Measurements from ENCODE around the gene DCXR. TPM values are rescaled to one million over a fixed set of nuclear protein-coding genes. Genes with fewer than 3 reads are reported as not detected.

The DCXR gene
- total and polyA plus RNA-seq, 2 donors (not counting 3 experiments of a cell fraction or from before 2014, with no cell fraction given) = 93.0 to 178 TPM

- H3K9me1 ChIP-seq (replicated peaks; ENCODE audit: control insufficient read depth, extremely low read depth, insufficient read depth, low read length) = no peaks in the 10 kb centered on the region
- intact Hi-C loops (cut with micrococcal nuclease) (loop anchor here (2.0 kb wide), 1 partner anchor 16 kb away; the partner anchor contains the start of gene DCXR), dilution Hi-C loops (cut with MboI; ENCODE audit: extremely low pct_ligation_motif_present, low sequenced_read_pairs) (no loop called here)
- CTCF ChIA-PET = interaction anchor here (1.1 kb wide), 1 partner anchor 16 kb away, joined by 3 read pairs; the partner anchor contains the start of gene DCXR
- H3K36me3 ChIP-seq (ENCODE audit: control insufficient read depth in 2 of 2, extremely low read depth in 1 of 2, insufficient read depth in 2 of 2, low read length in 2 of 2) = peaks cover 12 to 37% of the 10 kb centered on the region in 2 experiments
- no peaks in the 10 kb centered on the region for H4K20me1 ChIP-seq (replicated peaks; ENCODE audit: control insufficient read depth, extremely low read depth, insufficient read depth, low read length)
- no peak for FAIRE-seq
- no peak overlapping the region for H3K9ac ChIP-seq (replicated peaks; ENCODE audit: extremely low read depth, insufficient read depth, low read length)
- no peak overlapping the region for H3K4me3 ChIP-seq (replicated peaks in 1 of 3; ENCODE audit: insufficient read depth in 1 of 3, low read depth in 1 of 3, low read length in 3 of 3)
- H3K27ac ChIP-seq (ENCODE audit: insufficient read depth, low read depth, low read length) = no peak overlapping the region
- peaks cover 11% of the 10 kb centered on the region for H3K4me1 ChIP-seq (ENCODE audit: control insufficient read depth, extremely low read depth, insufficient read depth, low read length)
- TF ChIP-seq CTCF (IDR thresholded peaks at IDR 0.05; ENCODE audit: extremely low read depth in 1 of 2, insufficient read depth in 1 of 2, low read depth in 1 of 2, low read length in 2 of 2) (no peak), MYC (IDR thresholded peaks at IDR 0.05; ENCODE audit: low read depth, low read length) (no peak), MAX (IDR thresholded peaks at IDR 0.05; ENCODE audit: insufficient read depth, insufficient read length) (no peak), JUN (IDR thresholded peaks at IDR 0.05; ENCODE audit: borderline replicate concordance, insufficient read depth, insufficient read length, low read depth) (no peak), GATA2 (IDR thresholded peaks at IDR 0.05; ENCODE audit: insufficient read depth, insufficient read length, low read depth, low read length) (no peak), EZH2 (IDR thresholded peaks at IDR 0.05; ENCODE audit: borderline replicate concordance, low read depth, low read length, severe bottlenecking) (no peak), POLR2AphosphoS5 (IDR thresholded peaks at IDR 0.05; ENCODE audit: insufficient read depth, low read depth, low read length) (no peak), FOS (IDR thresholded peaks at IDR 0.05; ENCODE audit: borderline replicate concordance, insufficient read depth, low read length) (no peak), POLR2A (IDR thresholded peaks at IDR 0.05; ENCODE audit: low read depth, low read length) (no peak)
- no peak for DNase-seq (ENCODE audit: low read depth, low spot score)
- BruUV-seq (replicated peaks) = no TSS peak
- peaks cover 11% of the 10 kb centered on the region for H3K79me2 ChIP-seq (ENCODE audit: control insufficient read depth, insufficient read depth, low read length)
- no peaks in the 10 kb centered on the region for H3K27me3 ChIP-seq (ENCODE audit: control insufficient read depth in 2 of 2, insufficient read depth in 2 of 2, low read length in 2 of 2)
- no peak overlapping the region for H2AFZ ChIP-seq (ENCODE audit: low read depth, low read length)
- no peaks in the 10 kb centered on the region for H3K9me3 ChIP-seq (replicated peaks; ENCODE audit: control insufficient read depth, insufficient read depth, low read length)
- H3K4me2 ChIP-seq (ENCODE audit: insufficient read depth, low read length) = no peak overlapping the region
- POLR2A ChIA-PET = no interaction called here
Measured at GRCh38 chr17:82053130-82053529, 15.6 kb upstream of the DCXR start.

Data from endothelial cell of umbilical vein (primary cell).